GM12864 (cell line): ENCODE measurements around the gene HOXC13.
A peak's percentile ranks its signal among the peaks of the same experiment; 100 is the strongest.

Source experiments
- DNase-seq: peaks from one replicate; pipeline ENCODE4 v3.0.0-alpha.2; 2011; ENCODE audit warnings: low read depth
- H3K4me3 ChIP-seq: 2 replicates; pipeline ENCODE4 v1.5.1; 2011; ENCODE audit warnings: mild to moderate bottlenecking, low read depth, low read length, control low read depth
- CTCF ChIP-seq: IDR thresholded peaks from 2 replicates; pipeline ENCODE4 v1.5.1; 2011; ENCODE audit warnings: low read depth, mild to moderate bottlenecking, moderate library complexity, low read length, control low read depth, inconsistent platforms; ENCODE audit errors: missing control alignments

Gene HOXC13

GRCh38 chr12:53995002-53995377 is 56.4 kb downstream of the HOXC13 start:
- H3K4me3 ChIP-seq: no peak overlapping the region; the same call in 1 of the 2 replicates
- no peak for TF ChIP-seq CTCF
- DNase-seq: no peak

DNA sequence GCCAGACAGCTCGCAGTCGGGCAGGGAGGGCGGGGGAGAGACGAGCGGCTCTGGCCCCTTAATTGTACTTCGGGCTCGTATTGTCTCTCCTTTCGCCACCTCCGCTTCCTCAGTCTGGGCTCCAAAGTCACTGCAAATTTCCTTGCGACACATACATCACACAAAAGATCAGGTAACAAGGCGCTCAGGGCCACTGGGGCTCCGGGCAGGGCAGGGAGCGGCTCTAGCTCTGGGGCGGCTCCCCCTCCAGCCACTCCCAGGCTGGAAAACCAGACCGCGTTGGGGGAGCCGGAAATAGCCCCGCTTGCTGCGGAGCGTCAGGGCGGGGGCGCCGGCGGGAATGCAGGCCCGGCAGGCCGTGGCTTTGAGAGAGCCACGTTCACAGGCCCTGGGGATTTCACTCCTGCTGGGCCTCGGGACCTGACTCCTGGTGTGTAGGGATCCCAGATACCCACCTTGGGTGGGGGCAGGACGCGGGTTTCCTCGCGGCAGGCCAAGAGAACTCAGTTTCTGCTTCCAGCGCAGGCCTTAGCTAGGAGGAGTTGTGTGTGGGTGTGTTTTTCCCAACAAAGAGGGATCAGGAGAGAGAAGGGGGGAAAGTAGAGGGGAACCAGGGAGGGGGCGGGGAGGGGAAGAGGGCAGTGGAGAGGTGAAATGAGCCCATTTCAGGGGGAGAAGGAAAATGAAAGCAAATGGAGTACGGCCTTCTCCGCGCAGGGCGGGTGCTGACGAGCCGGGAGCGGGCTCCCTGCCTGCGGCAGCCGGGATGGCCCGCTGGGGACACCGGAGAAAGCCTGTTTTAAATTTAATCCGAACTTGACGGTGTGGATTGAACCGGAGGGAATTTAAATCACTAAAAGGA is 57.0 kb downstream of the HOXC13 start:
- TF ChIP-seq CTCF: no peak
- DNase-seq: no peak
- H3K4me3 ChIP-seq: peak overlapping the region; percentile 43
